Ascending aorta (tissue), 2 donors: Measurements from ENCODE around the gene NHERF2. TPM values are rescaled to one million over a fixed set of nuclear protein-coding genes. Genes with fewer than 3 reads are reported as not detected.

ENCODE experiments used
- DNase-seq, 2 donors: peaks; one replicate each; pipeline ENCODE4 v3.0.0-alpha.2; 2019; ENCODE audit warnings: low spot score in 2 of 2
- H3K27ac ChIP-seq, 2 donors: fragments of 200-600 bp; sonication (generic); one replicate each; pipeline ENCODE4 v1.5.1; 2016 to 2017; ENCODE audit warnings: mild to moderate bottlenecking in 1 of 2
- H3K27me3 ChIP-seq: fragments of 200-600 bp; sonication (generic); one replicate; pipeline ENCODE4 v1.5.1; 2017
- H3K36me3 ChIP-seq, 2 donors: fragments of 200-600 bp; sonication (generic); one replicate each; pipeline ENCODE4 v1.5.1; 2016
- H3K4me1 ChIP-seq, 2 donors: fragments of 200-600 bp; sonication (generic); one replicate each; pipeline ENCODE4 v1.5.1; 2016 to 2017; ENCODE audit warnings: mild to moderate bottlenecking in 1 of 2
- H3K4me3 ChIP-seq, 2 donors: fragments of 200-600 bp; sonication (generic); one replicate each; pipeline ENCODE4 v1.5.1; 2016 to 2017; ENCODE audit warnings: mild to moderate bottlenecking in 1 of 2
- H3K9me3 ChIP-seq, 2 donors: fragments of 200-600 bp; sonication (generic); one replicate each; pipeline ENCODE4 v1.5.1; 2016
- CTCF ChIP-seq, 3 experiments: fragments of 200-600 bp in 2 of 3; fragments of 450-650 bp in 1 of 3; sonication (generic) in 2 of 3; IDR thresholded peaks; one replicate each; pipeline ENCODE4 v1.5.1; 2016 to 2019; ENCODE audit warnings: antibody characterized with exemption in 3 of 3, mild to moderate bottlenecking in 1 of 3, moderate library complexity in 1 of 3
- intact Hi-C: fragments of 100-400 bp; cut with DNase I; formaldehyde crosslinking; loops from one replicate; pipeline ENCODE4 v1.15.1; 2023
- total RNA-seq: library from RNA; depleted of rRNA; stranded (reverse); fragments of >200 nt; gene quantifications from one replicate; pipeline ENCODE4 v1.1.0, GENCODE V29; 2016

NHERF2 gene
- total RNA-seq, 1 donor from 2014 or later, result 123 TPM

GRCh38 chr16:2046893-2047329, 20.2 kb downstream of the NHERF2 start:
- TF ChIP-seq CTCF (IDR thresholded peaks at IDR 0.05), result no peak
- peaks cover 4 to 20% of the 10 kb centered on the region in 2 donors for H3K4me1 ChIP-seq
- intact Hi-C loops, result loop anchor here (1.0 kb wide), 2 partner anchors 12 to 24 kb away; no protein-coding TSS in a partner anchor

GRCh38 chr16:2047330-2048115, 20.8 kb downstream of the NHERF2 start, which contains the start of the genes NTHL1 and TSC2:
NTHL1 (minus strand) TSS chr16:2047834; CDS start chr16:2047823, 11 bp downstream.
TSC2 (plus strand) TSS chr16:2047985; CDS start chr16:2048616, 631 bp downstream.
- Histone ChIP-seq H3K4me1 (peaks cover 4 to 20% of the 10 kb centered on the region in 2 donors), H3K36me3 (peaks cover 9 to 17% of the 10 kb centered on the region in 2 donors), H3K27me3 (no peaks in the 10 kb centered on the region), H3K9me3 (no peaks in the 10 kb centered on the region), H3K27ac (peak within 1 kb of the TSS; percentile 62 to 63), H3K4me3 (peak within 1 kb of the TSS; percentile 94 to 98)
- intact Hi-C loops, result loop anchor here (1.0 kb wide), 2 partner anchors 12 to 24 kb away; no protein-coding TSS in a partner anchor
- DNase-seq, result peak; percentile 88 to 98
- peak in 2 of 3 experiments; percentile 23 to 43 for TF ChIP-seq CTCF (IDR thresholded peaks at IDR 0.05)

More at GRCh38 chr16:2046893-2047329, 20.2 kb downstream of the NHERF2 start:
- DNase-seq, result no peak
- Histone ChIP-seq H3K9me3 (no peaks in the 10 kb centered on the region), H3K36me3 (peaks cover 9 to 12% of the 10 kb centered on the region in 2 donors), H3K27me3 (no peaks in the 10 kb centered on the region), H3K27ac (peak overlapping the region in 1 of 2 donors; percentile 63), H3K4me3 (peak overlapping the region; percentile 94 to 98)

GRCh38 chr16:2048116-2048543, 21.4 kb downstream of the NHERF2 start:
- no peak for DNase-seq
- Histone ChIP-seq H3K4me1 (peaks cover 4 to 20% of the 10 kb centered on the region in 2 donors), H3K4me3 (peak overlapping the region; percentile 94 to 98), H3K9me3 (no peaks in the 10 kb centered on the region), H3K27ac (peak overlapping the region; percentile 62 to 63), H3K36me3 (peaks cover 13 to 23% of the 10 kb centered on the region in 2 donors), H3K27me3 (no peaks in the 10 kb centered on the region)
- no peak for TF ChIP-seq CTCF (IDR thresholded peaks at IDR 0.05)
- intact Hi-C loops, result no loop called here

GRCh38 chr16:2053211-2053610, 26.5 kb downstream of the NHERF2 start:
- no peak for DNase-seq
- peaks cover 43 to 63% of the 10 kb centered on the region in 2 donors for H3K36me3 ChIP-seq
- no peak for TF ChIP-seq CTCF (IDR thresholded peaks at IDR 0.05)
- no peaks in the 10 kb centered on the region for H3K9me3 ChIP-seq
- intact Hi-C loops, result no loop called here
- peaks cover 0 to 10% of the 10 kb centered on the region in 2 donors for H3K4me1 ChIP-seq
- H3K27me3 ChIP-seq, result no peaks in the 10 kb centered on the region
- no peak overlapping the region for H3K27ac ChIP-seq
- no peak overlapping the region for H3K4me3 ChIP-seq

- TF ChIP-seq CTCF (IDR thresholded peaks at IDR 0.05), result no peak
- Histone ChIP-seq H3K9me3 (no peaks in the 10 kb centered on the region), H3K27me3 (no peaks in the 10 kb centered on the region), H3K27ac (no peak overlapping the region), H3K4me1 (peaks cover 0 to 4% of the 10 kb centered on the region in 2 donors), H3K4me3 (no peak overlapping the region), H3K36me3 (peaks cover 50 to 69% of the 10 kb centered on the region in 2 donors)
- intact Hi-C loops, result no loop called here
- no peak for DNase-seq
Observed at GRCh38 chr16:2053897-2054296, 27.2 kb downstream of the NHERF2 start.
